ENCODE results near the gene ARHGAP31.

Gene ARHGAP31

DNA sequence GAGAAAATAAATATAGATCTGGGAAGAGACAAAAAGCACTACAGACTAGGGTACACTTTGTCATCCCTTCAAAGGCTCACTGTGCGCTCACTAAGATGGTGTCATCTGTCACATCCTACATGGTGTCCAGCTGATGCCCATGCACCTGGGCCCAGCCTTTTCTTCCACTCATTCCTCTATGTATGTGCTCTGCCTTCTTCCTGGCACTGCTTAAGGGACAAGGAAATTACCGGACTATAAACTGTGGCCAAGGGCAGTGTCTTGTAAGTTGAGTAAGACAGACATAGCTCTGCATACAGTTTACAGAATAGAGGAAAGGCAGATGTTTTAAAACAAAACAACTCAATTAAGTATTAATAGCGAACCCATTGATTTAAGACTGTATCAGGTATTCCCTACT lies 52.9 kb downstream of the ARHGAP31 start:
- H3K27me3 ChIP-seq (ENCODE audit: low read depth, low read length) = no peaks in the 10 kb centered on the region
- H2AFZ ChIP-seq (ENCODE audit: low read depth, low read length) = no peak overlapping the region
- no peaks in the 10 kb centered on the region for H4K20me1 ChIP-seq (ENCODE audit: insufficient read depth, low read length)
- no peaks in the 10 kb centered on the region for H3K9me3 ChIP-seq (ENCODE audit: insufficient read depth, low read length)
- H3K4me1 ChIP-seq (ENCODE audit: low read length) = peaks cover 35% of the 10 kb centered on the region
- TF ChIP-seq EZH2phosphoT487 (IDR thresholded peaks at IDR 0.05; ENCODE audit: low read depth) = no peak
- TF ChIP-seq, protein P1, sequence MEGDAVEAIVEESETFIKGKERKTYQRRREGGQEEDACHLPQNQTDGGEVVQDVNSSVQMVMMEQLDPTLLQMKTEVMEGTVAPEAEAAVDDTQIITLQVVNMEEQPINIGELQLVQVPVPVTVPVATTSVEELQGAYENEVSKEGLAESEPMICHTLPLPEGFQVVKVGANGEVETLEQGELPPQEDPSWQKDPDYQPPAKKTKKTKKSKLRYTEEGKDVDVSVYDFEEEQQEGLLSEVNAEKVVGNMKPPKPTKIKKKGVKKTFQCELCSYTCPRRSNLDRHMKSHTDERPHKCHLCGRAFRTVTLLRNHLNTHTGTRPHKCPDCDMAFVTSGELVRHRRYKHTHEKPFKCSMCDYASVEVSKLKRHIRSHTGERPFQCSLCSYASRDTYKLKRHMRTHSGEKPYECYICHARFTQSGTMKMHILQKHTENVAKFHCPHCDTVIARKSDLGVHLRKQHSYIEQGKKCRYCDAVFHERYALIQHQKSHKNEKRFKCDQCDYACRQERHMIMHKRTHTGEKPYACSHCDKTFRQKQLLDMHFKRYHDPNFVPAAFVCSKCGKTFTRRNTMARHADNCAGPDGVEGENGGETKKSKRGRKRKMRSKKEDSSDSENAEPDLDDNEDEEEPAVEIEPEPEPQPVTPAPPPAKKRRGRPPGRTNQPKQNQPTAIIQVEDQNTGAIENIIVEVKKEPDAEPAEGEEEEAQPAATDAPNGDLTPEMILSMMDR (IDR thresholded peaks at IDR 0.05; ENCODE audit: low read depth, low read length) = no peak
- no peak overlapping the region for H3K27ac ChIP-seq (ENCODE audit: low read length)
- no peak overlapping the region for H3K4me2 ChIP-seq (ENCODE audit: low read length)
- no peaks in the 10 kb centered on the region for H3K79me2 ChIP-seq (ENCODE audit: low read length)
- H3K9ac ChIP-seq (ENCODE audit: low read length) = no peak overlapping the region
- H3K36me3 ChIP-seq (replicated peaks; ENCODE audit: low read depth, low read length) = no peaks in the 10 kb centered on the region
- no peak overlapping the region for H3K4me3 ChIP-seq (ENCODE audit: low read length)

DNA sequence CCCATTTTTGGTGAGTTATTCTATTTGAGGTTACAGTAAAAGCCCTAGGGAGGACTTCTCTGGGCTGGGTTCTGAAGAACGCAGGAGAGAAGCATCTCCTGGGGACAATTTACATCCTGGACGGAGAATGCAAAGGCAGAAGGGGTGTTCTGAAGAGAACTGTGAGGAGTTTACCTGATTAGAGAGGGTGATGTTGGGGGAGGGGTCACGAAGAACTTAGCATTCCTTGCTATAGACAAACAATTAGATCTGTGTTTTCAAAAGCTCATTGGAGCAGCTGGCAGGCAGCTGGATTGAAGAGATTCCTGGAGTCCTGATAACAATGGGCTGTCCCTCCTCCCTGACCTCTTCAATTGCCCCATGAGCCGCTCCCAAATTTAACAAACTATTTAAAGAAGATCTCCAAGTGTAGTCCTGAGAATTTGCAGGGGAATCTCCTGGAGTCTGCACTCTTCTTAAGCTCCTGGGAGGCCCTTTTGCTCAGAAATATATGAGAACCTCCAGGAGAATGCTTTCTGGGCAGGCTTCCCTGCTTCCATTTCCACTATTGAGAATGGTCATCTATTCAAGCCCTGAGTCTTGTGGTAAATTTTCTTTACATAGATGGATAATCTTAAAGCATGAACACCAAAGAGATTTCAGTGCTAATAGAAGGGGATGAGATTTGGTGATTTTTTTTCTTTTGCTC lies 55.3 kb downstream of the ARHGAP31 start:
- H3K4me1 ChIP-seq (ENCODE audit: low read length) = peaks cover 31% of the 10 kb centered on the region
- no peaks in the 10 kb centered on the region for H3K27me3 ChIP-seq (ENCODE audit: low read depth, low read length)
- H3K79me2 ChIP-seq (ENCODE audit: low read length) = no peaks in the 10 kb centered on the region
- H3K9ac ChIP-seq (ENCODE audit: low read length) = no peak overlapping the region
- no peak overlapping the region for H3K4me2 ChIP-seq (ENCODE audit: low read length)
- TF ChIP-seq EZH2phosphoT487 (IDR thresholded peaks at IDR 0.05; ENCODE audit: low read depth) = no peak
- TF ChIP-seq, protein P1 (IDR thresholded peaks at IDR 0.05; ENCODE audit: low read depth, low read length) = no peak
- H2AFZ ChIP-seq (ENCODE audit: low read depth, low read length) = no peak overlapping the region
- H4K20me1 ChIP-seq (ENCODE audit: insufficient read depth, low read length) = 0 out of 2 replicates have a peak, but pooled peaks cover 7% of the 10 kb centered on the region
- H3K4me3 ChIP-seq (ENCODE audit: low read length) = no peak overlapping the region
- H3K9me3 ChIP-seq (ENCODE audit: insufficient read depth, low read length) = no peaks in the 10 kb centered on the region
- no peak overlapping the region for H3K27ac ChIP-seq (ENCODE audit: low read length)
- H3K36me3 ChIP-seq (replicated peaks; ENCODE audit: low read depth, low read length) = no peaks in the 10 kb centered on the region

DNA sequence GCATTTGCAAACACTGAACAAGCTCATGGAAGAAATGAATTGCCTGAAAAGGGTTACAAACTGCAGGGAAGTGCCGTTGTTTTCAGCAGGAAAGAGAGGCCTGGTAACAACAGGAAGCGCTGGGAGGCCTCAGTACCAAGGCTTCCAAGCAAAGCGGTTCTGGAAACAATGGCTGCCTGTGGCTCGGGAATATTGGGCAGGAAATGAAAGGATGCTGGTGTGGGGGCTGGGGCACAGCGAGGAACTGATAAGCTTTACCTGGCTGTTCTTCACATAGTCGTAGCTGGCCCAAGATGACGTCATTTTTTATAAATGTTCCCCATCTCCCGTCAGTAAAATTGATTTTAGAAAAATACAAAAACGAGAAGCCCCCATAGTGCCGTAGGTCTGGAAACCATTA lies 55.9 kb downstream of the ARHGAP31 start:
- Histone ChIP-seq H3K27ac (ENCODE audit: low read length) (no peak overlapping the region), H3K9me3 (ENCODE audit: insufficient read depth, low read length) (no peaks in the 10 kb centered on the region), H2AFZ (ENCODE audit: low read depth, low read length) (no peak overlapping the region), H4K20me1 (ENCODE audit: insufficient read depth, low read length) (0 out of 2 replicates have a peak, but pooled peaks cover 7% of the 10 kb centered on the region), H3K9ac (ENCODE audit: low read length) (no peak overlapping the region), H3K79me2 (ENCODE audit: low read length) (no peaks in the 10 kb centered on the region), H3K4me1 (ENCODE audit: low read length) (peaks cover 29% of the 10 kb centered on the region), H3K4me2 (ENCODE audit: low read length) (no peak overlapping the region), H3K27me3 (ENCODE audit: low read depth, low read length) (no peaks in the 10 kb centered on the region), H3K4me3 (ENCODE audit: low read length) (no peak overlapping the region), H3K36me3 (replicated peaks; ENCODE audit: low read depth, low read length) (no peaks in the 10 kb centered on the region)
- TF ChIP-seq EZH2phosphoT487 (IDR thresholded peaks at IDR 0.05; ENCODE audit: low read depth) = no peak
- TF ChIP-seq, protein P1 (IDR thresholded peaks at IDR 0.05; ENCODE audit: low read depth, low read length) = no peak

DNA sequence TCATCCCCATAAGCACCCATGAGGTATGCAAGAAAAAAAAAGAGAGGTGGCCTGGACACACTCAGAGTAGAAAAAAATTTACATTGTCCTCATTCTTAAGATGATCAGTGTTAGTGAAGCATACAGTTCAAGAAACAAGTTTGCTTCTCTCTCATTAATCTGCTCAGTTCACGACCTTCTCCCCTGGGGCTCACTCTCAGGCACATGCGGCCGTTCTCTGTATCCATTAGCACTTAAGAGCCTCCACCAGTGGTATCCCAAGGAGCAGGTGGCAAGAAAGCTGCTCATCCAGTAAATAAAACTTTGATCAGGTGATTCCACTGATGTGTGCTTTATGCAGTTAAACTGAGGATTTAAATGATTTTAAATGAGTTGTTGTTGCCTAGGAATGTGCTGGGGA lies 57.4 kb downstream of the ARHGAP31 start:
- Histone ChIP-seq H3K27ac (ENCODE audit: low read length) (peak overlapping the region; percentile 71), H3K36me3 (replicated peaks; ENCODE audit: low read depth, low read length) (no peaks in the 10 kb centered on the region), H3K27me3 (ENCODE audit: low read depth, low read length) (no peaks in the 10 kb centered on the region), H3K4me3 (ENCODE audit: low read length) (peak overlapping the region; percentile 45), H3K9ac (ENCODE audit: low read length) (peak overlapping the region; percentile 6; the same call in 1 of the 2 replicates), H2AFZ (ENCODE audit: low read depth, low read length) (no peak overlapping the region), H4K20me1 (ENCODE audit: insufficient read depth, low read length) (0 out of 2 replicates have a peak, but pooled peaks cover 7% of the 10 kb centered on the region), H3K79me2 (ENCODE audit: low read length) (no peaks in the 10 kb centered on the region), H3K4me1 (ENCODE audit: low read length) (peaks cover 29% of the 10 kb centered on the region), H3K4me2 (ENCODE audit: low read length) (peak overlapping the region; percentile 66), H3K9me3 (ENCODE audit: insufficient read depth, low read length) (no peaks in the 10 kb centered on the region)
- TF ChIP-seq, protein P1 (IDR thresholded peaks at IDR 0.05; ENCODE audit: low read depth, low read length) = no peak
- TF ChIP-seq EZH2phosphoT487 (IDR thresholded peaks at IDR 0.05; ENCODE audit: low read depth) = no peak
